ENCODE results near the gene ZC3H7A. TPM values are rescaled to one million over a fixed set of nuclear protein-coding genes. Genes with fewer than 3 reads are reported as not detected.
"Not testable (repeated sequence)": the region's sequence is repeated elsewhere in the genome, so short reads cannot be mapped to it uniquely, and the experiment has no call there.

ZC3H7A gene
- total RNA-seq, 2 experiments from 2014 or later: 32.1 to 68.6 TPM

DNA sequence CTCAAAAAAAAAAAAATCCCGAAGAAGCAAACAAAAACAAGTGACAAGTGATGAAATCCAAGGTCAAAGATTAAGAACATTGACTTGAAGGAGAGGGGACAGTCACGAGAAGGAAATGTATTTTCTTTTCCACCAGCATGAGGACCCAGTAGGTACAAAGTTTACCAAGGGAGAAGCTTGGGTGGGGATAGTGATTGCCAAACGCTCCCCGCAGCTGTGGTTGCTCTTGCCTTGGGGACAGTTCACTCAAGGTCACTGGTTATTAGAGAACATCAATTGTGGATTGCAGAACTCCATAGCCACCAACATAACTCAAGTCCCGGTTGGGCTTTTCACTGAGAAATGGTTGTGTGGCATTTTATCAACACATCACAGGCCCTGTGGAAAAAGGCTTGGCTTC, 27.3 kb upstream of the ZC3H7A start:
- H3K9me2 ChIP-seq (ENCODE audit: insufficient read depth, low read length): no peaks in the 10 kb centered on the region
- TF ChIP-seq, protein P1, sequence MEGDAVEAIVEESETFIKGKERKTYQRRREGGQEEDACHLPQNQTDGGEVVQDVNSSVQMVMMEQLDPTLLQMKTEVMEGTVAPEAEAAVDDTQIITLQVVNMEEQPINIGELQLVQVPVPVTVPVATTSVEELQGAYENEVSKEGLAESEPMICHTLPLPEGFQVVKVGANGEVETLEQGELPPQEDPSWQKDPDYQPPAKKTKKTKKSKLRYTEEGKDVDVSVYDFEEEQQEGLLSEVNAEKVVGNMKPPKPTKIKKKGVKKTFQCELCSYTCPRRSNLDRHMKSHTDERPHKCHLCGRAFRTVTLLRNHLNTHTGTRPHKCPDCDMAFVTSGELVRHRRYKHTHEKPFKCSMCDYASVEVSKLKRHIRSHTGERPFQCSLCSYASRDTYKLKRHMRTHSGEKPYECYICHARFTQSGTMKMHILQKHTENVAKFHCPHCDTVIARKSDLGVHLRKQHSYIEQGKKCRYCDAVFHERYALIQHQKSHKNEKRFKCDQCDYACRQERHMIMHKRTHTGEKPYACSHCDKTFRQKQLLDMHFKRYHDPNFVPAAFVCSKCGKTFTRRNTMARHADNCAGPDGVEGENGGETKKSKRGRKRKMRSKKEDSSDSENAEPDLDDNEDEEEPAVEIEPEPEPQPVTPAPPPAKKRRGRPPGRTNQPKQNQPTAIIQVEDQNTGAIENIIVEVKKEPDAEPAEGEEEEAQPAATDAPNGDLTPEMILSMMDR (conservative IDR thresholded peaks at IDR 0.05; ENCODE audit: low read length): no peak
- no peak for TF ChIP-seq EZH2phosphoT487 (IDR thresholded peaks at IDR 0.05; ENCODE audit: borderline replicate concordance, low read depth, low read length)
- H3K4me2 ChIP-seq (ENCODE audit: low read length): no peak overlapping the region
- H3K27ac ChIP-seq (ENCODE audit: low read depth, low read length, poor library complexity, severe bottlenecking): no peak overlapping the region
- H3K36me3 ChIP-seq (ENCODE audit: insufficient read depth, low read length): no peaks in the 10 kb centered on the region
- no peak for DNase-seq (ENCODE audit: low spot score)
- no peak overlapping the region for H3K4me3 ChIP-seq (ENCODE audit: low read depth, low read length, poor library complexity, severe bottlenecking)
- H3K9me3 ChIP-seq (ENCODE audit: low read length): no peaks in the 10 kb centered on the region
- no peaks in the 10 kb centered on the region for H3K4me1 ChIP-seq (ENCODE audit: insufficient read depth, low read length, poor library complexity, severe bottlenecking)
- intact Hi-C loops (cut with micrococcal nuclease; ENCODE audit: unreplicated experiment): no loop called here
- POLR2A ChIA-PET: interaction anchor here (0.6 to 0.7 kb wide), 2 partner anchors 13 to 41 kb away, joined by 3 read pairs; no protein-coding TSS in a partner anchor
- no peaks in the 10 kb centered on the region for H3K79me2 ChIP-seq (ENCODE audit: insufficient read depth, low read depth, low read length)
- no peaks in the 10 kb centered on the region for H4K20me1 ChIP-seq (ENCODE audit: insufficient read depth, low read length)
- H2AFZ ChIP-seq (ENCODE audit: low read length): no peak overlapping the region
- no TSS peak for BruUV-seq (replicated peaks)
- CTCF ChIA-PET (ENCODE audit: unreplicated experiment): no interaction called here

DNA sequence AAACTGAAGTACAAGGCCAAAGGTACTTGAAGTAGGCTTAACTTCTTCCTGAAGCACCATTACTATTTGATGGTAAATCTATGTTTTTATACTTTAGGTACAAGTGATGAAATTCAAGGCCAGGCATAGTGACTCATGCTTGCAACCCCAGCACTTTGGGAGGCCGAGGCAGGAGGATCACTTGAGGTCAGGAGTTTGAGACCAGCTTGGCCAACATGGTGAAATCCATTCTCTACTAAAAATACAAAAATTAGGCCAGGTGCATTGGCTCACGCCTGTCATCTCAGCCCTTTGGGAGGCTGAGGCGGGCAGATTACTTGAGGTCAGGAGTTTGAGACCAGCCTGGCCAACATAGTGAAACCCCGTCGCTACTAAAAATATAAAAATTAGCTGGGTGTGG, 26.6 kb upstream of the ZC3H7A start:
- DNase-seq (ENCODE audit: low spot score); H3K4me2 ChIP-seq (ENCODE audit: low read length); H3K9me2 ChIP-seq (ENCODE audit: insufficient read depth, low read length); H3K27ac ChIP-seq (ENCODE audit: low read depth, low read length, poor library complexity, severe bottlenecking); H3K4me3 ChIP-seq (ENCODE audit: low read depth, low read length, poor library complexity, severe bottlenecking); H2AFZ ChIP-seq (ENCODE audit: low read length); H3K4me1 ChIP-seq (ENCODE audit: insufficient read depth, low read length, poor library complexity, severe bottlenecking); intact Hi-C loops (cut with micrococcal nuclease; ENCODE audit: unreplicated experiment); H3K9me3 ChIP-seq (ENCODE audit: low read length); H3K79me2 ChIP-seq (ENCODE audit: insufficient read depth, low read depth, low read length); H4K20me1 ChIP-seq (ENCODE audit: insufficient read depth, low read length); H3K36me3 ChIP-seq (ENCODE audit: insufficient read depth, low read length); CTCF ChIA-PET (ENCODE audit: unreplicated experiment); BruUV-seq (replicated peaks); POLR2A ChIA-PET: not testable (repeated sequence)

DNA sequence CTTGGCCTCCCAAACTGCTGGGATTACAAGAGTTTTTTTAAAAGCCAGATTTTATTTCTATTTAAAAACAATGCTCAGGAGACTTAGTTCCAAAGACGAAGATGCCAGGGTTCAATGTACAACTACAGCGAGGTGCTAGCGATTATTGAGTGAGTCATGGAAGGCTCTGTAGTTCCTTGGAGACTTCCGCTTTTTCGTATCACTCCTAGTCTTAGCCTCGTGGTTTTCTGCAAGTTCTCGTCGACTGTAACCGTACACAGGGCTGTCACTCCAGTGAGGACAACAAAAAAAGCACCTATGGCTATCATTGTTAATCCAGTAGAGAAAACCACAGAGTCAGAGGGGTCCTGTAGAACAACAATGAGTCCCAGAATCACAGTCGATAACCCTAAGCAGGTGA, 22.7 kb upstream of the ZC3H7A start:
- CTCF ChIA-PET (ENCODE audit: unreplicated experiment): no interaction called here
- H3K9me2 ChIP-seq (ENCODE audit: insufficient read depth, low read length): no peaks in the 10 kb centered on the region
- H3K4me2 ChIP-seq (ENCODE audit: low read length): no peak overlapping the region
- BruUV-seq (replicated peaks): no TSS peak
- H3K9me3 ChIP-seq (ENCODE audit: low read length): no peaks in the 10 kb centered on the region
- no peak overlapping the region for H2AFZ ChIP-seq (ENCODE audit: low read length)
- intact Hi-C loops (cut with micrococcal nuclease; ENCODE audit: unreplicated experiment): no loop called here
- no peak overlapping the region for H3K27ac ChIP-seq (ENCODE audit: low read depth, low read length, poor library complexity, severe bottlenecking)
- DNase-seq (ENCODE audit: low spot score): no peak
- POLR2A ChIA-PET: no interaction called here
- no peak for TF ChIP-seq EZH2phosphoT487 (IDR thresholded peaks at IDR 0.05; ENCODE audit: borderline replicate concordance, low read depth, low read length)
- TF ChIP-seq, protein P1 (conservative IDR thresholded peaks at IDR 0.05; ENCODE audit: low read length): no peak
- no peaks in the 10 kb centered on the region for H3K36me3 ChIP-seq (ENCODE audit: insufficient read depth, low read length)
- no peaks in the 10 kb centered on the region for H3K79me2 ChIP-seq (ENCODE audit: insufficient read depth, low read depth, low read length)
- H3K4me3 ChIP-seq (ENCODE audit: low read depth, low read length, poor library complexity, severe bottlenecking): no peak overlapping the region
- no peaks in the 10 kb centered on the region for H4K20me1 ChIP-seq (ENCODE audit: insufficient read depth, low read length)
- no peaks in the 10 kb centered on the region for H3K4me1 ChIP-seq (ENCODE audit: insufficient read depth, low read length, poor library complexity, severe bottlenecking)

DNA sequence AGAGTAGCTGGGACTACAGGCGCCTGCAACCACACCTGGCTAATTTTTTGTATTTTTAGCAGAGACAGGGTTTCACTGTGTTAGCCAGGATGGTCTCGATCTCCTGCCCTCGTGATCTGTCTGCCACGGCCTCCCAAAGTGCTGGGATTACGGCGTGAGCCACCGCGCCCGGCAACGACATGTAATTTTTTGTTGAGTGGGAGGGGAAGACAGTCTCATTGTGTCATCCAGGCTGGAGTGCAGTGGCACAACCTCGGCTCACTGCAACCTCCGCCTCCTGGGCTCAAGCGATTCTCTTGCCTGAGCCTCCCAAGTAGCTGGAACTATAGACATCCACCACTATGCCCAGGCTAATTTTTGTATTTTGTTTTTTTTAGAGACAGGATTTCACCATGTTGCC, 21.9 kb upstream of the ZC3H7A start:
- CTCF ChIA-PET (ENCODE audit: unreplicated experiment); H3K9me3 ChIP-seq (ENCODE audit: low read length); H3K9me2 ChIP-seq (ENCODE audit: insufficient read depth, low read length); BruUV-seq (replicated peaks); H2AFZ ChIP-seq (ENCODE audit: low read length); intact Hi-C loops (cut with micrococcal nuclease; ENCODE audit: unreplicated experiment); DNase-seq (ENCODE audit: low spot score); H4K20me1 ChIP-seq (ENCODE audit: insufficient read depth, low read length); H3K4me2 ChIP-seq (ENCODE audit: low read length); H3K79me2 ChIP-seq (ENCODE audit: insufficient read depth, low read depth, low read length); H3K36me3 ChIP-seq (ENCODE audit: insufficient read depth, low read length); H3K4me1 ChIP-seq (ENCODE audit: insufficient read depth, low read length, poor library complexity, severe bottlenecking); H3K27ac ChIP-seq (ENCODE audit: low read depth, low read length, poor library complexity, severe bottlenecking); H3K4me3 ChIP-seq (ENCODE audit: low read depth, low read length, poor library complexity, severe bottlenecking): not testable (repeated sequence)
- POLR2A ChIA-PET: interaction anchor here (1.0 kb wide), 1 partner anchor 9 kb away, joined by 3 read pairs; no protein-coding TSS in a partner anchor
